Pulmonary artery endothelial cell (primary cell): Measurements from ENCODE around the gene INTS2. TPM values are rescaled to one million over a fixed set of nuclear protein-coding genes. Genes with fewer than 3 reads are reported as not detected.
"Not testable (repeated sequence)": the region's sequence is repeated elsewhere in the genome, so short reads cannot be mapped to it uniquely, and the experiment has no call there.

Experiments
- DNase-seq: peaks from one replicate; pipeline ENCODE4 v3.0.0-alpha.2; 2011; ENCODE audit warnings: low read depth, low spot score
- total RNA-seq: library from RNA; depleted of rRNA; stranded (reverse); fragments of >200 nt; gene quantifications from 2 replicates; pipeline ENCODE4 v1.2.3, GENCODE V29; 2014

The INTS2 gene
- total RNA-seq, 1 donor from 2014 or later = 19.6 TPM

- not testable (repeated sequence) for DNase-seq
Measured at GRCh38 chr17:61826198-61826597, 101.6 kb downstream of the INTS2 start.

DNA sequence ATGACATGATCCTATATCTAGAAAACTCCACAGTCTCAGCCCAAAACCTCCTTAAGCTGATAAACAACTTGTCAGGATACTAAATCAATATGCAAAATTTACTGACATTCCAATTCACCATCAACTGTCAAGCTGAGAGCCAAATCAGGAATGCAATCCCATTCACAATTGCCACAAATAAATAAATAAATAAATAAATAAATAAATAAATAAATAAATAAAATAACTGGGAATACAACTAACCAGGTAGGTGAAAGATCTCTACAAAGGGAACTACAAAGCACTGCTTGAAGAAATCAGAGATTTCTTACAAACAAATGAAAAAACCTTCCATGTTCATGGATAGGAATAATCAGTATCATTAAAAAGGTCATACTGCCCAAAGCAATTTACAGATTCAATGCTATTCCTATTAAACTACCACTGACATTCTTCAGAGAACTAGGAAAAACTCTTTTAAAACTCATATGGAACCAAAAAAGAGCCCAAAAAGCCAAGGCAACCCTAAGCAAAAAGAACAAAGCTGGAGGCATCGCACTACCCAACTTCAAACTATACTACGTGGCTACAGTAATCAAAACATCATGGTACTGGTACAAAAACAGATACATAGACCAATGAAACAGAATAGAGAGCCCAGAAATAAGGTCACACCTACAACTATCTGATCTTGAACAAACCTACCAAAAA is 102.2 kb downstream of the INTS2 start:
- DNase-seq = no peak

DNA sequence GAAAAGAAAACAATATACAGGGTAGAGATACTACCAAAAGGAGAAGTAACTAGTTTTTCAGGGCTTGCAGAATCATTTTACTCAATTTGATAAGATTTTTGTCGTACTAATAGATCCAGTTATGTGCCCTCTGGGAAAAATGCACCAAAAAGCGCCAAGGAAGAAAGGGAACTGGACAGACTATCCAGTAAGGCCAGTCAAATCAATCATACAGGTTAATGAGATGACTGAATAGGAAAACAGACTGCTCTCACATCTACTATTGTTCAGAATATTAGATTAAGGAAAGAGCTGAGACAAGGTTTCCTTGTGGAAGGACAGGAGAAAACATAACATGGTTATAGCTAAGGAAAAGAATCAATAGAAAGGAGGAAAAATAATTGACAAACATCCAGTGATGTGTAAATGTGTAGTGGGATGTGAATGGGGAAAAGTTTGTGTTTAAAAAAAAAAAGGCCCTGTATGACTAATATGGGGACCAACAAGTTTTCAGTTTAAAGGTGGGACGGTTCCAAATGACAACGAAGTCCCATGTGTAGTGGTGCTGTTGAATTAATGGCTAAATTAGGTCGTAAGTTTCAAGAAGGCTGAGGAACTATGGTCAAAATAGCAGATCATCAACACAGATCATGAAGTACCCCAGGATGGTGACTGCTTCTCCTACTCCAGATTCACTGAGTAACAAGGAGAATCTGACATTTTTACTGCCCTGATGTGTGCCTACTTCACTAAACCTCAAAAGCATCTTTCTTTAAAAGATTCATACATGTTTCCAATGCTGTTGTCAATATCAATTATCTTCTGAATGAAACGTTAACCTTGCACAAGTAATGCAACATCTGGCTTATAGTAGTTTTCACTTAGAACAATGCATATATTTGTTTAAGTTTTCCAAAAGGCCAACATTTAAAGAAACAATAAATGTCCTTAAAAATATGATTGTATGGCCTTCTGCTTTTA is 105.2 kb downstream of the INTS2 start:
- no peak for DNase-seq

GRCh38 chr17:61821655-61822054 is 106.1 kb downstream of the INTS2 start:
- no peak for DNase-seq

- DNase-seq = not testable (repeated sequence)
Measured at GRCh38 chr17:61819265-61819664, 108.5 kb downstream of the INTS2 start.

DNA sequence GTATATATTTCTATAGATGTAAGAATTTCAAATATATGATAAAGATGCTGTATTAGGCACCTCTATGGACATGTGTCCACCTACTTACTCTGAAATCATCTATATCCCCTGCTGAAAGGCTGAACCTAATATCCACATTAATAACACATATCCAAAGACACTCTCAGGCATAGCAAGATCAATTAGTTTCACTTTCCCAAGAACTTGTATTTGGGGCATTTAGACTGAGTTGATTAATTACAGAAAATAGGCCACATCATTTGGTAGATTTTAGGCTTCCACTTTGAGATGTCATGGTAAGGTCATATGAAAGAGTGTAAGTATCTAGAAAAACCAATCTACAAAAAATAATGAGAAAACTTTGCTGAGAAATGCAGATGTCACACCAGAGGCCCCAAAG is 109.6 kb downstream of the INTS2 start:
- DNase-seq = no peak

DNA sequence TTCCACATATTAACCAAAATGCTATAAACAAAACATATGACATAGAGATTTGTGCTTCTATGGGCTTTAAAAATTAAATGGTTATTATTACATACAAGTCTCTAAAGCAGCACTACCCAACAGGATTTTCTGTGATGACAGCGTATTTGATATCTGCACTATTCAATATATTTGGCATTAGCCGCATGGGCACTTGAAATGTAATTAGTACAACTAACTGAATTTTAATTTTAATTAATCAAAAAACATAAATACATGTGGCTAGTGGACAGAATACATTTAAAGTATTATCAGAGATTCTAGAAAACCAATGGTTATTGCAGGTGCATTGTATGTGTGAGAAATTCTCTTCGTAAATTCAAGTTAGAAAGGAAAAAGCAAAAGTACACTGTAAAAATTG is 110.3 kb downstream of the INTS2 start:
- no peak for DNase-seq

GRCh38 chr17:61816538-61816937 is 111.2 kb downstream of the INTS2 start:
- DNase-seq = no peak

DNA sequence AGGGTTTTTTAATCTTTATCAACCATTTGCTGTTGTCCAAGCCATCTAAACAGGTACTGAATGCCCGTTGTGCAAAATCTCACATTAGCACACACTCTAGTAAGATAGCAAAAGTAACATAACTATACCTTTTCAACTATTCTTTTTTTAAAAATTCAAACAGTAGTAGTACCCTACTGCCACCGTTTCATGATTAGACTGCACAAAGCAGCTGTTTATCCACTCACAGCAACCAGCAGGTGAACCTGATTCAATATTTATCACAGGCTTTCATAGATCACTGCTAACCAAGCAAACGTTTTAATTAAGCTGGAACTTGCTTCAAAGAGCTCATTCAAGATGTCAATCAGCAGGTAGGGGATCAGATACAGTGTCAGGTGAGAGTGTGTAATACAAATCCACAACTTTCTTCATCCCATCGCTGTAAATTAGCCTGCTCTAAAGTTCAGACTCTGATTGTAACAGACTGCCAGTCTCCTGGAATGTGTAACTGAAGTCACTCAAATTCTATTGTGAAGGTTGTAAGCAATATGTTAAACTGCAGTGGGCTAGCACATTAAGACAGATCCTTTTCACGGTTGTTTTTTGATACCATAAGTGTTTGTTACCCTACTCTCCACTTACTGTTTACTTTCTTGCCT is 111.8 kb downstream of the INTS2 start:
- DNase-seq = no peak

Other genes with a start within 250 kb of the INTS2 start
- gene BRIP1, start 64.5 kb downstream of the INTS2 start, total RNA-seq = 7.1 and 7.9 TPM in 2 replicates
- 33.6 and 46.8 TPM in 2 replicates for gene MED13, start 137.3 kb upstream of the INTS2 start, total RNA-seq